HL-60/S4 treated with retinoic acid at 250 ng/mL for 4 days and 3 days (cell line): ENCODE measurements around the gene SLC29A2.

Experiments used
- in situ Hi-C: fragments of 300-500 bp; cut with MboI; formaldehyde crosslinking; loops from 2 replicates; pipeline ENCODE4 v1.7.0; 2022; ENCODE audit warnings: low sequenced_read_pairs

Gene SLC29A2, protein sequence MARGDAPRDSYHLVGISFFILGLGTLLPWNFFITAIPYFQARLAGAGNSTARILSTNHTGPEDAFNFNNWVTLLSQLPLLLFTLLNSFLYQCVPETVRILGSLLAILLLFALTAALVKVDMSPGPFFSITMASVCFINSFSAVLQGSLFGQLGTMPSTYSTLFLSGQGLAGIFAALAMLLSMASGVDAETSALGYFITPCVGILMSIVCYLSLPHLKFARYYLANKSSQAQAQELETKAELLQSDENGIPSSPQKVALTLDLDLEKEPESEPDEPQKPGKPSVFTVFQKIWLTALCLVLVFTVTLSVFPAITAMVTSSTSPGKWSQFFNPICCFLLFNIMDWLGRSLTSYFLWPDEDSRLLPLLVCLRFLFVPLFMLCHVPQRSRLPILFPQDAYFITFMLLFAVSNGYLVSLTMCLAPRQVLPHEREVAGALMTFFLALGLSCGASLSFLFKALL

DNA sequence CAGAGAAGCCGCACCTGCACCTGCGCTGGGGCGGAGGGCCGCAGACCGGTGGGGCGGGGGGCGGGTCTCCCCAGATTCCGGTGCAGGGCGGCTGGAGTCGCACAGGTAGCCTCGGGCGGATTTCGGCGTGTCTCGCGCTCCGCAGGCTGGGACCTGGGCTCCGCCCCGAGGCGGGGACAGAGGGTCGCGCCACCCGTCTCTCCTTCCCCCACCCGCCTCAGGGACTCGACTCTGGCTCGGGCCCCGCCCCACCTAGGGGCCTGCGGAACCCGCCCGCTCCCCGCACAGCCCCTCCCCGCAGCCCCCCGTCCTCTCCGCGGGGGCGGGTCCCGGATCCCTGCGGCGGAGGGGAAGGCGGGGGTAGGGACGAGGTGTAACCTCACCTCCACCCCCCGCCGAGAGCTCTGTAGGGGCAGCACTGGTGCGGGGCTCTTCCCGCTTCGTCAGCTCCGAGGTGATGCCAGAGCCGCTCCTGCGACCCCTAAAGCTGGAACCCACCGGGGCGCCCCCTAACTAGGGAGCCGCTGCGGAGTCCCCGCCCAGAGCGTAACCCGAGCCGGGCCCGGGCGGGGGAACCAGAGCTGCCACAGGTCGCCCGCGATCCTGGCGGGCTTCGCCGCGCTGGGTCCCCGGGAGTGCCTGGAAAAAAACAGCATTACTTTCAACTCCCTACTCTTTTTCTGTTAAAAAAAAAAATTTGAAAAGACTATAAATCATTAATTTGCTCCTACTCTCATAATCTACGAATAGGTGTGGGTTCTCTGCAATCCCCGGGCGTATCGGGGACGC lies at the start of gene SLC29A2:
TSS of gene SLC29A2 (minus strand) at position 134 of the 789 bp plus-strand sequence. CDS start 169 bp downstream, outside the sequence.
- in situ Hi-C loops: no loop called here

DNA sequence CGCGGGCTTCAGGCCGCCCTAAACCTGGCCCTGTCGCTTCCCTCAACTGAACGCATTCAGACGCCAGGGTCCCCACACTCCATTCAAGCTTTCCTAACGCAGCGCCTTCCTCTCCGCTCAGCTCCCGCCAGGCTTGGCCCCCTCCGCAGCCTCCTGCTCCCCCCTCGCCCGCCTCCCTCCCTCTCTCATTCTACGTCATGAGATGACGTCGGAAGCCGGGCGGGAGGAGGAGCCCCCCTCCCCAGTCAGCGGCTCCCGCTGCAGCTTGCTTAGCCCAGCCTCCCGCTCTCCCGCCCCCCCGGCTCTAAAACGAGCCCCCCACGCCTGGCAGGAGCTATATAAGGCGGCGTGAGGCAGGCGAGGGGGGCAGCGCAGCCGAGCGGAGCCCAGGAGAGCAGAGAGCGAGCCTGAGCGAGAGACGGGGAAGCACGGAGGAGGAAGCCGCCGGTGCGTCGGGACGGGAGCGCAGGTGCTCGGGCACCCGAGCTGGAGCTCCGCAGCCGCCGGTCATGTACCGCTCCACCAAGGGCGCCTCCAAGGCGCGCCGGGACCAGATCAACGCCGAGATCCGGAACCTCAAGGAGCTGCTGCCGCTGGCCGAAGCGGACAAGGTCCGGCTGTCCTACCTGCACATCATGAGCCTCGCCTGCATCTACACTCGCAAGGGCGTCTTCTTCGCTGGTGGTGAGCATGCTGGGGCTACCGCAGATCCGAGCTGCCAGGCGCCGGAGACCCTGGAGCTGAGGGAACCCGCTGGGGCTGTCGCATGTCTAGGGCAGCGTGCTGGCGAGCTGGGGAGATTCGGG lies 49.3 kb upstream of the SLC29A2 start, which contains the start of gene NPAS4:
TSS of gene NPAS4 (plus strand) at position 365 of the 806 bp plus-strand sequence. CDS start at position 510, 145 bp downstream.
- in situ Hi-C loops: loop anchor here (25.0 kb wide), 2 partner anchors 266 to 416 kb away; partner anchors contain the start of genes RBM4B and RCE1

DNA sequence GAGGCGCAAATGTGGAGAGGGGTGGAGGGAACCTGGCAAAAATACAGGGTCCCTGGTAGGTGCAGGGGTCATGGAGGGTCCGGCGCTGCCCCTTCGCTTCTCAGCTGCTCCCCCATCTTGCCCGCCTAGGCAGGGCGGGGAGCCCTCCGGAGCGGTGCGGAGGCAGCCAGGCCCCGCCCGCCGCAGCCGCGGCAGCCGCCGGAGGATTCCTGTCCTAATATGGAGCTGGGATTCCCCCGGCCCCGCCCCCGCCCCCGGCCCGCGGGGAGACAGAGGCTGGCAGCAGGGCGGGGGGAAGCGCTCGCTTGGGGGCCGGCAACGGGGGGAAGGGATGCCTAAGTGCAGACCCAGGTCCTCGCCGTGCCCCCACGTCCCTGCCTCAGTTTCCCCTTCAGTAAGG lies 48.3 kb upstream of the SLC29A2 start:
- in situ Hi-C loops: loop anchor here (25.0 kb wide), 2 partner anchors 267 to 417 kb away; partner anchors contain the start of genes RBM4B and RCE1

DNA sequence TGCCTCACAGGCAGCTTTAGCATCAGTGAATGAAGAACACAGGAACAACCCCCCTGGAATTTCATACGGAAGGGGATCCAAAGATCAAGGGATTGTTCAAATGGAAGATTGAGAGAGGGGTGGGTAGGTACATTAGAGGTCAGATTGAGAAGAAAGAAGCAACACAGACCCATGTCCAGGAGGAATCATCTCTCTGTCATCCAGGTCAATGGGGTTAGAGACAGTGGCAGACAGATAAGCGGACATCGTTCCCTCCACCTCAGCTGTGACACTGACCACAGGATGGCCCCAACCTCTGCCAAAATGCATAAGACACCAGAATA lies 47.4 kb upstream of the SLC29A2 start:
- in situ Hi-C loops: loop anchor here (25.0 kb wide), 2 partner anchors 268 to 418 kb away; partner anchors contain the start of genes RBM4B and RCE1

DNA sequence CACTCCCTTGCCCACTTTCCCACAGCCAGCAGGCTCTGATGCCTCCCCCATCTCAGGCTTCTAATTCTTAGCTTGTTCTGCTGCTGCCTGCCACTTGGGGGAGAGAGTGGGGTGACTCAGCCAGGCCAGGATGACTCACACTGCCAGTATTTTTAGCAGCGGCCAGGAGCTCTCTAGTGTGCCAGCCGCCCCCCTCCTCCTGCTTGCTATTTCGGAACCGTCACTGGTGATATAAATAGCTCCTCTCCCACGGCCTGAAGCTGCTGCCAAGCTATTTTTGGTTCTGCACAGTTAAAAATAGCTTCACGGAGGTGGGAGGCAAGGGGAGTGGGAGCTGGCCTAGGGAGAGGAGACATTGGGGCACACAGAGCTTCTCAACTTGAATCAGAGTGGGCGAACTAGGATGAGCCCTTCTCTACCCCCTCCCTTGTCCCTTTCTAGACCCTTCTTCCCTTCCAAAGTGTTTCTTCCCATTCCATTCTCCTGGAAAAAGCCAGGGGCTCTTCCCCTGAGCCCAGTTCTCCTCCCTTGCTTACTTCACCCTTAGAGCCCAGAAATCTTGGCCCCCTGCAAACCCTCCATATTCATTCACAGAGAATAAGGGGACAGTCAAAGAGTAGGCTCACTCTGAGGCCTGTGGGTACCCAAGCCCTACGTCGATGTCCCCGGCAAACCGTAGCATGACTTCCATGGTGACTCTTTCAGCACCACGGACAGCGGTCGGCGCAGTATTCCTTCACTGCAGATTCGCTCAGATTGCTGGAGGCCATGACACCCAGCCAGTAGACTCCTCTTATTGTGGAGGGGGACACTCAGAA lies 46.8 kb upstream of the SLC29A2 start:
- in situ Hi-C loops: loop anchor here (25.0 kb wide), 2 partner anchors 269 to 419 kb away; partner anchors contain the start of genes RBM4B and RCE1

DNA sequence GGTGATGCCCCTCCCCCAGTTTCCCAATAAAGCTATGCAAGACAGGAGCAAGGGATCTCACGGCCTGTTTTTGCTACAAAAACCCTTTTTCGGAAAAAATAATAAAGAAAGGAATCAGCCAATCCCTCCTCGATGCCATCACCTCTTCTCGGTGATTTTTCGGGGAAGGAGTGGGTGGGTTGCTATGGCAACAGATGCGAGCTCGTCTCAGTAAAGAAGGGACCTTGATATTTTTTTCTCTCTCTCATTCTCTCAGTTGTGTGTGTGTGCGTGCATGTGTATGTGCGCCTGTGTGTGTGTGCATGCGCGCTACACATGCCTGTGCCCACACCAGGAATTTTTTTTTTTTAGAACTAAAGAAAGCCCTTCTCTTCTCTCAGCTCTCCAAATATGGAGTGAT lies 45.4 kb upstream of the SLC29A2 start:
- in situ Hi-C loops: loop anchor here (25.0 kb wide), 2 partner anchors 270 to 420 kb away; partner anchors contain the start of genes RBM4B and RCE1

DNA sequence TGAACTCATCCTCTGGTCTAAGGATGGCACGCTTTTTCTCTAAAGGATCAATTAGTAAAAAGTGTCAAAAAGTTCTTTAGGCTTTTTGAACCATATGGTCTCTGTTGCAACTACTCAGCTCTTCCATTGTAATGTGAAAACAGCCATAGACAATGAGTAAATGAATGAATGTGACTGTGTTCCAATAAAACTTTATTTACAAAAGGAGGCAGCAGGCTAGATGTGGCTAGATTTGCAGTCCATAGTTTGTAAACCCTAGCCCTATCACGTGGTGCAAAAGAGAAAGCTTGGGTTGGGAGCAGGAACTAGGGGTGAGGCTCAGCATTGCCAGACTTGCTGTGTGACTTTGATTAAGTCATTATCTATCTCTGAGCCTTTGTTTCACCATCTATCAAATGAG lies 43.9 kb upstream of the SLC29A2 start:
- in situ Hi-C loops: loop anchor here (25.0 kb wide), 2 partner anchors 272 to 422 kb away; partner anchors contain the start of genes RBM4B and RCE1

DNA sequence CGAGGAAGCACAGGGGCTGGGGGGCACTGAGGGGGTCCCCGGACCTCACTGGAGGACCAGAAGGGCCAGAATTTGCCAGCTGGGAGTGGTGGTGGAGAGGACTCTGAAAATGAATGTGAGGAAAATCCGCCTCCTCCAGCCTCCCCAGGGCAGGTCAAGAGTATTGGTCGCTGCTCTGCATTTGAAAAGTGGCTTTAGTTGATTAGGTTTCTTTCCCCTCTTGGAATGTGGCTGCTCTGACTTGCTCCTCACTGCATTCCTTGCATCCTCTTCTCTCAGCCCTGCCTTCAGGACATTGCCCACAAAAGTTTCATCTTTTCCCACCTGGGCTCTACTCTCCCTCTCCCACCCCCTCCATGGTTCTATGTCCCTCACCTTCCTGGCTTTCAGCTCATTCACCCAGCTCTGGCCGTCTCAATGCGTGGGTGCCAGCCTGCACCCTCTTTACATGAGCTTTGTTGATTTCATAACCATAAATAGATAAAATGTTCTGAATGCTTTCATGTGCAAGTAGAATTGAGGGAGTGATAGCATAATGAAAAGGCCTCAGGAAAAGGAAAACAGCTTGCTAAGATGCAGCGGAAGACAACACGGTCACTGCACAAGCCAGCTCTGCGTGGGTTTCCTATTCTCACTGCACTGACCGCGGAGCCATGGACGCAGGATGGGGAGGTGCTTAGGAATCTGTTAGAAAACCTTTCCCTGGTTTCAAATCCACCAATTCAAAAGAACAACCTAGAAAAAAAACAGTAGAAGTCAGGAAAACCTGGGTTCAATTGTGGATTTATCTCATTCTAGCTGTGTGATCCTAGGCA lies 42.8 kb upstream of the SLC29A2 start:
- in situ Hi-C loops: loop anchor here (25.0 kb wide), 2 partner anchors 273 to 423 kb away; partner anchors contain the start of genes RBM4B and RCE1

DNA sequence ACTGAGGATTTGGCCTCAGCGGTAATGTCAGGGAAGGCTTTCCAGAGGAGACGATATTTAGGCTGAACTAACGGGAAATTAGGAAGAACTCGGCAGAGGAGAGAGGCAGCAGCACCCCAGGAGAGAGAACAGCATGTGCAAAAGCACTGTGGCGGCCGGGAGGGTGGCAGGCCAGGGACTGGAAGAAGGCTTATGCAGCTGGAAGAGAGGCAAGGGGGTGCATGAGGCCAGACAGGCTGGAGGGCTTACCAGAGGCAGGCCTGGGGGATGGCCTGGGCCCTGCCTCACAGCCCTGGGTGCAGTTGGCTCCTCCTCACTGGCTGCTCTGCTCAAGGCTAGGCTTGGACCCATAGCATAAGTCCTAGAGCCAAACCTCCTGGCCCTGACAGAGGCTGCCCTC lies 41.6 kb upstream of the SLC29A2 start:
- in situ Hi-C loops: loop anchor here (25.0 kb wide), 2 partner anchors 274 to 424 kb away; partner anchors contain the start of genes RBM4B and RCE1

DNA sequence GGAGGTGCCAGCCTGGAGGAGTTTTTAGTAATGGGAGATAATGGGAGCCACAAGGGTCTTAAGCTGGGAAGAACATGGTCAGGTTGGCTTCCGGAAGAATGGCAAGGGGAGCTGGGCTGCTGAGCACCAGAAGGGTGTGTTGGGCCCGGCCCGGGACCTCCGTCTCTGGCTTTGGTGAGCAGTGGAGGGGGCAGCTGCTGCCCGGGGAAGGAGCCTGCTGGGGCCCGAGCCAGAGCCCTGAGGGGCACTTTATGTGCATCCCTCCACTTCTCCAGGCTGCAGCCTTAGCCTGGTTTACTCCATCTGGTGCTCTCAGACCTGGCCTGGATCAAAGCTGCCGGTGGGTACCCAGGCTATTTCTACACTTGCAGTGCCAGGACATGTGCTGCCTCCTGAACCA lies 40.5 kb upstream of the SLC29A2 start:
- in situ Hi-C loops: loop anchor here (25.0 kb wide), 2 partner anchors 275 to 425 kb away; partner anchors contain the start of genes RBM4B and RCE1

DNA sequence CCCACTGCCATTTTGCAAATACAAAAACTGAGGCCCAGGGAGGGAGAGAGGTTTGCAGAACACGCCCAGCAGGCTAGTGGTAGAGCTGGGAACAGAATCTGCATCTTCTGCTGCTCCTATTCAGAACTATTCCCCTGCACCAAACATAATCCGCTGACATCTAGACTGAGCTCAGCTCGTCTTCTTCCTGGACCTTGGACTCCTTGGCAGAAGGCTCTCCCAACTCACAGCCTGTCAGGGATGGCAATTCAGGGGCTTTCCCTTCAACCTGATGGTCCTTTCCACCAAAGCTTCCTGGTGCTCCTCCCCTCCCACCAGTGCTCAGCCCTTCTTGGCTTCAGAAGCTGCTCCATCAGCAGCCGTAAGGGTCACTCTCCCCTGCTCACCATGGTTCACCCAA lies 39.8 kb upstream of the SLC29A2 start:
- in situ Hi-C loops: loop anchor here (25.0 kb wide), 2 partner anchors 276 to 426 kb away; partner anchors contain the start of genes RBM4B and RCE1

DNA sequence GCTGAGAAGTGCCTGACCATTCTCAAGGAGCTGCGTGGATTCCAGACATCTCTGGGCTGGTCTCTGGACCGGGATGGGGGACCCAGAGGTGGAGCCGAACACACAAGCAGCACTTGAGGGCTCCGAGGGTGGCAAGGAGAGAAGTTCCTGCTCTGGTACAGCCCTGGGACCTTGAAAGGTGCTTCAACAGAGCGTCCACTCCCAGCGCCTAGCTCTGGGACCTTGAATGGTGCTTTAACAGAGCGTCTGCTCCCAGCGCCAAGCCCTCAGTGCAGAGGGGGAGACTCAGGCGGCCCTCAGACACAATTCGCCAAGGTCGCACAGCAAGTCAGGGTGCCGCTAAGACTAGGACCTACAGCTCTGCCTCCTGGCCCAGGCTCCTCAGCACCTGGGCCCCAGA lies 38.6 kb upstream of the SLC29A2 start:
- in situ Hi-C loops: loop anchor here (25.0 kb wide), 2 partner anchors 277 to 427 kb away; partner anchors contain the start of genes RBM4B and RCE1

DNA sequence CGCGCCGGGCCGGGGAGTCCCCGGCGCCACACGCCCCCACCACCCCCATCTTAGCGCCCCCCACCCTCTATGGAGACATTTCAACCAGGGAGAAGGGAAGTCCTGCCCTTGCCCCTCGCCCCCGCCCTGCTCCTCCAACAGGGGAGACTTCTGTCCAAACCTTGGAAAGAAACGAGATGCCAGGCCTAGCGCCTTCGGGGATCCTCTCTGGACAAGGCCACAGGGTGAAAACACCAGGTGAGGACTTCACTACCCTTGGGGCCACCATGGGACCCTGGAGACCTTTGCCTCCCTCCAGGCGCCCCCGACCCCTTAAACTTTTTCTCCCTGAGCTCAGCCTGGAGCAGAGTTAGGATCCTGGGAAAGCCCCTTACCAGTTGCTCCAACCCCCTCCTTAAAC lies 37.7 kb upstream of the SLC29A2 start:
- in situ Hi-C loops: loop anchor here (25.0 kb wide), 2 partner anchors 278 to 428 kb away; partner anchors contain the start of genes RBM4B and RCE1

DNA sequence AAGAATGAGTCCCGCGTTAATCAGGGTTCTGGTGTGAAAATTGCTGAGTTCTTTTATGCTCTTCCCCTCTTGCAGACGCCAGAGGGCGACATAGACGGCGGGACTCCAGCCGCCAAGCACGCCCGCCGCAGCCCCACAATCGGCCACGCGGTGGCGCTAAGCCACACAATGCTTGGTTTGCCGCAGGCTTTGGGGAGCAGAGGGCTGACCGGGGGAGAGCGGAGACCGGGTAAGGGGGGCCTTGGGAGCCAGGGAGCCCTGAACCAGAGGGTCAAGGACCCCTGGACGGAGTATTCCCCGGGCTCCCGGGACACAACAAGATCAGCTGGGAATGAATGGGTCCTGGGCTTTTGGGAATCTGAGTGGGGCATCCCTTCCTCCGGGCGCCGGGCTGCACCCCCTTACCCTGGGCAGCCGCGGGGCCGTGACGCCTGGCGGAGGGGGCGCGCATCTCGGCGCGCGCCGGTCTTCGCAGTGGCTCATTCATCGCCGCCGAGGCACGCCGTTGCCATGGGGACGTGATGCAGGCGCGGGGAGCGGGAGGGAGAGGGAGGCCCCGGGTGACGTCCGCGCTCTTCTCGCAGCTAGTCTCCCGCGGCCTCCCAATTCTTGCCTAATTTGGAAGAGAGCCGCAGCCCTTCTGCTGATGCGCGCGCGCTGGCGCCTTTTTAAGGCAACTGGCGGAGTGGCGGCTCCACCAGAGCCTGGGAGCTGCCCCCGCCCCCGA lies 37.1 kb upstream of the SLC29A2 start:
- in situ Hi-C loops: loop anchor here (25.0 kb wide), 2 partner anchors 279 to 429 kb away; partner anchors contain the start of genes RBM4B and RCE1

DNA sequence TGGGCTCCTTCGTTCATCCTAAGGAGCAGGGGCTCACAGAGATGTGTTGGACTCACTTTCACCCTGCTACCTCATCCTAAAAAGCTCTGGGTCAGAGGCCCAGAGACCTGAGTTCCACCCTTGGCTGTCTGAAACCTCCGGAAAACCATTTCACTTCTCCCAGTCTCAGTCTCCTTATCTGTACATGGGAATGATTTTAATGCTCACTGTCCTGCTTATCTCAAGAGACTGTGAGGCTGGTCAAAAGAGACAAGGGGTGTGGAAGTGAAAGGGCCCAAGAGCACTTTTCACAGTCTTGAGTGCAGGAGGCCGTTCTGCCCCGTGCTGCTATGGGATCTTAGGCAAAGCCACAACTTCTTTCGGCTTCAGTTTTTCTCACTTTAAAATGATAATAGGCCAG lies 36.1 kb upstream of the SLC29A2 start:
- in situ Hi-C loops: loop anchor here (25.0 kb wide), 2 partner anchors 280 to 430 kb away; partner anchors contain the start of genes RBM4B and RCE1

DNA sequence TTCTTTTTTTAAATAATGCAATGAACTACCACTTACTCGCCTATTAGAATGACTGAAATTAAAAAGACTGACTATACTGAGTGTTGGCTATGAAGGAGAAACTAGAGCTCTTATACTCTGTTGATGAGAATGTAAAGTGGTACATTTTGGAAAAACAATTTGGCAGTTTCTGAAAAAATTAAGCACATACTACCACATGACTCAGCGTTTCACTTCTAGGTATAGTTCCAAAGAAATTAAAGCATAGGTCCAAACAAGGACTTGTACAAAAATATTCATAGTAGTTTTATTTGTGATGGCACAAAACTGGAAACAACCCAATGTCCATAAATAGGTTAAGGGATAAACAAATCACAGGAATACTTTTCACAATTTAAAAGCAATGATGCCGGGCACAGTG lies 22.4 kb upstream of the SLC29A2 start:
- in situ Hi-C loops: no loop called here

DNA sequence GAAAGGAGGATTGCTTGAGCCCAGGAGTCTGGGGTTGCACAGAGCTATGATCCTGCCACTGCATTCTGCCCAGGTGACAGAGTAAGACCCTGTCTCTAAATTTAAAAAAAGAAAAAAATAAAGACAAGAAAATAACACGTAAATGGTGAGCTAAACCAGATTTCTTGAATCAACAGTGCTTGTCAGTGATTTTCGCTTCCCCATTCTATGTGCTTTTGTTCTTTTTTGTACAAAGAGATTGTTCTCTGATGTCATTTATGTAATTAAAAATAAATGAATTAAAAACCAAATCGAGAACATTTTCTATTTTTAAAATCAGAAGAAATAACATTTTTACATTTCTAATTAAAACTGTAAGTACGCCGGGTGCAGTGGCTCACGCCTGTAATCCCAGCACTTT lies 19.8 kb upstream of the SLC29A2 start:
- in situ Hi-C loops: no loop called here
